Measurements from ENCODE around the gene CORO1C.

CORO1C gene

GRCh38 chr12:108605000-108605689 lies 126.2 kb downstream of the CORO1C start:
- POLR2A ChIA-PET = no interaction called here
- no peak for DNase-seq (ENCODE audit: extremely low spot score)
- no peak for TF ChIP-seq CTCF (IDR thresholded peaks at IDR 0.05; ENCODE audit: control extremely low read depth, extremely low read depth, low read depth, missing control alignments)
- CTCF ChIA-PET = interaction anchor here (0.9 to 3.5 kb wide), 4 partner anchors 13 to 36 kb away, joined by 3 to 17 read pairs (median 12); no protein-coding TSS in a partner anchor

- DNase-seq (ENCODE audit: extremely low spot score) = no peak
- no peak for TF ChIP-seq CTCF (IDR thresholded peaks at IDR 0.05; ENCODE audit: control extremely low read depth, extremely low read depth, low read depth, missing control alignments)
- CTCF ChIA-PET = interaction anchor here (0.9 to 2.3 kb wide), 4 partner anchors 13 to 508 kb away, joined by 3 to 15 read pairs (median 6); no protein-coding TSS in a partner anchor
- POLR2A ChIA-PET = no interaction called here
Measured at GRCh38 chr12:108604208-108604941, 126.9 kb downstream of the CORO1C start.

- no peak for TF ChIP-seq CTCF (IDR thresholded peaks at IDR 0.05; ENCODE audit: control extremely low read depth, extremely low read depth, low read depth, missing control alignments)
- no peak for DNase-seq (ENCODE audit: extremely low spot score)
- POLR2A ChIA-PET = no interaction called here
- CTCF ChIA-PET = interaction anchor here (0.6 to 2.3 kb wide), 4 partner anchors 9 to 509 kb away, joined by 3 to 15 read pairs (median 6); no protein-coding TSS in a partner anchor
Measured at GRCh38 chr12:108603743-108604142, 127.6 kb downstream of the CORO1C start.

GRCh38 chr12:108602976-108603704 lies 128.2 kb downstream of the CORO1C start:
- no peak for DNase-seq (ENCODE audit: extremely low spot score)
- TF ChIP-seq CTCF (IDR thresholded peaks at IDR 0.05; ENCODE audit: control extremely low read depth, extremely low read depth, low read depth, missing control alignments) = no peak
- ChIA-PET POLR2A (no interaction called here), CTCF (interaction anchor here (0.6 to 2.3 kb wide), 3 partner anchors 10 to 509 kb away, joined by 3 to 15 read pairs (median 3); no protein-coding TSS in a partner anchor)

- POLR2A ChIA-PET = no interaction called here
- CTCF ChIA-PET = no interaction called here
- TF ChIP-seq CTCF (IDR thresholded peaks at IDR 0.05; ENCODE audit: control extremely low read depth, extremely low read depth, low read depth, missing control alignments) = no peak
- DNase-seq (ENCODE audit: extremely low spot score) = no peak
Measured at GRCh38 chr12:108602209-108602705, 129.1 kb downstream of the CORO1C start.

GRCh38 chr12:108600702-108601007 lies 130.7 kb downstream of the CORO1C start:
- TF ChIP-seq CTCF (IDR thresholded peaks at IDR 0.05; ENCODE audit: control extremely low read depth, extremely low read depth, low read depth, missing control alignments) = no peak
- DNase-seq (ENCODE audit: extremely low spot score) = no peak
- ChIA-PET POLR2A (no interaction called here), CTCF (interaction anchor here (1.0 to 1.8 kb wide), 7 partner anchors 12 to 30 kb away, joined by 3 to 6 read pairs (median 3); no protein-coding TSS in a partner anchor)

Data from GM10248 (cell line).